Tibial nerve (tissue), 4 donors: ENCODE results near the gene ALX4.

Source experiments
- EP300 ChIP-seq, 2 donors: sonication (generic); formaldehyde crosslinking; IDR thresholded peaks; one replicate each; pipeline ENCODE4 v1.6.1; 2017; ENCODE audit warnings: antibody characterized with exemption in 2 of 2, mild to moderate bottlenecking in 1 of 2
- TF ChIP-seq, protein P1 (sequence below), 5 experiments: fragments of 200-600 bp in 3 of 5; fragments of 450-650 bp in 2 of 5; sonication (generic) in 3 of 5; IDR thresholded peaks; one replicate each; pipeline ENCODE4 v1.5.1; 2016 to 2019; ENCODE audit warnings: antibody characterized with exemption in 5 of 5, mild to moderate bottlenecking in 3 of 5, moderate library complexity in 2 of 5

DNA sequence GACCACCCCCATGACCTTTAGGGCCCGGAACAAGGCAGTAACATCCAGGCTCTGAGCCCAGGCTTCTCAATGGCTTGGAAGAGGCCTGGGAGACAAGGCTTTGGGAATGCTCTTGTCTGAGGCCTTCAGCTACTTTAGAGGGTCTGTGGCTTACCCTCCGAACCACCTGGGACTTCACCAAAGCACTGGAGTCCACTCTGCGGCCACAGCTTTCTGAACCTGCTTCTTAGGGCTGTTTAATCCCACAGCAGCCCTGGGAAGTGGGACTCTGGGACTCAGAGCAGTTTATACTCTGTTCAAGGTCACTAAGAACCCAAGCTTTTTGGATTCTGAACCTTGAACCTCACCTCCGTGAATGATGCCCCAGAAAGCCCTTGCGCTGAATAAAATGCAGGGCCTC lies 30.7 kb upstream of the ALX4 start:
- TF ChIP-seq, protein P1, sequence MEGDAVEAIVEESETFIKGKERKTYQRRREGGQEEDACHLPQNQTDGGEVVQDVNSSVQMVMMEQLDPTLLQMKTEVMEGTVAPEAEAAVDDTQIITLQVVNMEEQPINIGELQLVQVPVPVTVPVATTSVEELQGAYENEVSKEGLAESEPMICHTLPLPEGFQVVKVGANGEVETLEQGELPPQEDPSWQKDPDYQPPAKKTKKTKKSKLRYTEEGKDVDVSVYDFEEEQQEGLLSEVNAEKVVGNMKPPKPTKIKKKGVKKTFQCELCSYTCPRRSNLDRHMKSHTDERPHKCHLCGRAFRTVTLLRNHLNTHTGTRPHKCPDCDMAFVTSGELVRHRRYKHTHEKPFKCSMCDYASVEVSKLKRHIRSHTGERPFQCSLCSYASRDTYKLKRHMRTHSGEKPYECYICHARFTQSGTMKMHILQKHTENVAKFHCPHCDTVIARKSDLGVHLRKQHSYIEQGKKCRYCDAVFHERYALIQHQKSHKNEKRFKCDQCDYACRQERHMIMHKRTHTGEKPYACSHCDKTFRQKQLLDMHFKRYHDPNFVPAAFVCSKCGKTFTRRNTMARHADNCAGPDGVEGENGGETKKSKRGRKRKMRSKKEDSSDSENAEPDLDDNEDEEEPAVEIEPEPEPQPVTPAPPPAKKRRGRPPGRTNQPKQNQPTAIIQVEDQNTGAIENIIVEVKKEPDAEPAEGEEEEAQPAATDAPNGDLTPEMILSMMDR (IDR thresholded peaks at IDR 0.05) = no peak
- TF ChIP-seq EP300 (IDR thresholded peaks at IDR 0.05) = no peak
